Measurements from ENCODE around the gene DCAF6.
"Not testable (repeated sequence)": the region's sequence is repeated elsewhere in the genome, so short reads cannot be mapped to it uniquely, and the experiment has no call there.

DNA sequence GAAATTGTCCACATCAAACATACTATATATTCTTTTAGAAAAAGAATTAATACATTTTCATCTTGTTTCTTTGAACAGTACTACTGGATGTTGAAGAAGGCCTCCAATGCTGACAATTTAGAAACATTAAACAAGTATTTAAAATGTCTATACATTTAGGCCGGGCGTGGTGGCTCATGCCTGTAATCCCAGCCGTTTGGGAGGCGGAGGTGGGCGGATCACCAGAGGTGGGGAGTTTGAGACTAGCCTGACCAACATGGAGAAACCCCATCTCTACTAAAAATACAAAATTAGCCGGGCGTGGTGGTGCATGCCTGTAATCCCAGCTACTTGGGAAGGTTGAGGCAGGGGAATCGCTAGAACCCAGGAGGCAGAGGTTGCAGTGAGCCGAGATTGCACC lies 7.6 kb upstream of the DCAF6 start:
- TF ChIP-seq SP1, NFRKB, TARDBP, ELF4, FOXK2 (IDR thresholded peaks at IDR 0.05): not testable (repeated sequence)

Data from HEK293T (cell line).